Calu3 (cell line): Measurements from ENCODE around the gene NOP9. TPM values are rescaled to one million over a fixed set of nuclear protein-coding genes. Genes with fewer than 3 reads are reported as not detected.

Experiments
- BruUV-seq: library from RNA; stranded (reverse); fragments of 400-500 nt; replicated peaks from 2 replicates; lab custom pipeline; 2021; lab: Mats Ljungman, UMichigan
- CTCF ChIA-PET: fragments of 300-600 bp; sonication (Branson Sonifier 250); formaldehyde crosslinking; loops from one replicate; lab custom pipeline; 2022; ENCODE audit warnings: antibody characterized with exemption; lab: Charles Lee
- DNase-seq: peaks from one replicate; pipeline ENCODE4 v3.0.0; 2022
- H3K27ac Mint-ChIP-seq: one replicate; pipeline ENCODE4 v1.8.0; 2022; ENCODE audit warnings: mixed read lengths; ENCODE audit not compliant: unreplicated experiment
- H3K27me3 Mint-ChIP-seq: one replicate; pipeline ENCODE4 v1.8.0; 2022; ENCODE audit warnings: mixed read lengths; ENCODE audit not compliant: unreplicated experiment
- H3K36me3 Mint-ChIP-seq: one replicate; pipeline ENCODE4 v1.8.0; 2022; ENCODE audit warnings: mild to moderate bottlenecking, moderate library complexity, mixed read lengths; ENCODE audit not compliant: insufficient read depth, unreplicated experiment
- H3K4me1 Mint-ChIP-seq: one replicate; pipeline ENCODE4 v1.8.0; 2022; ENCODE audit warnings: mild to moderate bottlenecking, low read depth, mixed read lengths; ENCODE audit not compliant: unreplicated experiment
- H3K4me3 Mint-ChIP-seq: one replicate; pipeline ENCODE4 v1.8.0; 2022; ENCODE audit warnings: mild to moderate bottlenecking, low read depth, moderate library complexity, mixed read lengths; ENCODE audit not compliant: unreplicated experiment
- H3K9me3 Mint-ChIP-seq: one replicate; pipeline ENCODE4 v1.8.0; 2022; ENCODE audit warnings: low read depth, mixed read lengths; ENCODE audit not compliant: unreplicated experiment
- CTCF ChIP-seq: fragments of 200-600 bp; IDR thresholded peaks from one replicate; pipeline ENCODE4 v1.8.0; 2022; ENCODE audit warnings: antibody characterized with exemption; ENCODE audit not compliant: unreplicated experiment
- intact Hi-C: fragments of 100-400 bp; cut with micrococcal nuclease; formaldehyde crosslinking; loops from one replicate; pipeline ENCODE4 v1.10.0; 2022; ENCODE audit not compliant: unreplicated experiment
- total RNA-seq: library from RNA; stranded (reverse); gene quantifications from 2 replicates; pipeline ENCODE4 v1.2.3, GENCODE V29; 2022

Gene NOP9
- total RNA-seq, 1 experiment from 2014 or later, result 35.9 TPM

GRCh38 chr14:24338843-24339242 lies 39.2 kb downstream of the NOP9 start:
- BruUV-seq, result no TSS peak
- CTCF ChIA-PET, result interaction anchor here (0.8 to 2.1 kb wide), 3 partner anchors 28 to 93 kb away, joined by 3 to 5 read pairs (median 4); partner anchors contain the start of genes CBLN3 and KHNYN
- no peak for TF ChIP-seq CTCF
- H3K27ac Mint-ChIP-seq, result no peak overlapping the region
- H3K4me1 Mint-ChIP-seq, result peaks cover 17% of the 10 kb centered on the region
- intact Hi-C loops, result no loop called here
- no peaks in the 10 kb centered on the region for H3K27me3 Mint-ChIP-seq
- H3K9me3 Mint-ChIP-seq, result no peaks in the 10 kb centered on the region
- H3K36me3 Mint-ChIP-seq, result peaks cover 8% of the 10 kb centered on the region
- no peak for DNase-seq
- peak overlapping the region; percentile 77 for H3K4me3 Mint-ChIP-seq

GRCh38 chr14:24339284-24340151 lies 39.9 kb downstream of the NOP9 start, which contains the start of gene RIPK3:
TSS of gene RIPK3 (minus strand) at chr14:24339991. CDS start at chr14:24339826, 165 bp downstream.
- no peaks in the 10 kb centered on the region for H3K27me3 Mint-ChIP-seq

GRCh38 chr14:24340606-24341005 lies 41.0 kb downstream of the NOP9 start:
- intact Hi-C loops, result no loop called here
- Mint-ChIP-seq H3K9me3 (no peaks in the 10 kb centered on the region), H3K36me3 (peaks cover 8% of the 10 kb centered on the region), H3K4me3 (no peak overlapping the region), H3K27me3 (no peaks in the 10 kb centered on the region), H3K4me1 (peaks cover 8% of the 10 kb centered on the region), H3K27ac (no peak overlapping the region)
- BruUV-seq, result no TSS peak
- TF ChIP-seq CTCF, result no peak
- CTCF ChIA-PET, result interaction anchor here (0.8 to 2.1 kb wide), 3 partner anchors 8 to 91 kb away, joined by 3 to 5 read pairs (median 3); no protein-coding TSS in a partner anchor
- DNase-seq, result no peak

More at GRCh38 chr14:24339284-24340151, 39.9 kb downstream of the NOP9 start, which contains the start of gene RIPK3:
- Mint-ChIP-seq H3K9me3 (no peaks in the 10 kb centered on the region), H3K36me3 (peaks cover 8% of the 10 kb centered on the region), H3K4me1 (peaks cover 17% of the 10 kb centered on the region), H3K4me3 (peak within 1 kb of the TSS; percentile 77), H3K27ac (no peak within 1 kb of the TSS)
- BruUV-seq, result no TSS peak
- no peak for TF ChIP-seq CTCF
- intact Hi-C loops, result no loop called here
- peak; percentile 60 for DNase-seq
- CTCF ChIA-PET, result interaction anchor here (0.8 to 2.1 kb wide), 4 partner anchors 9 to 92 kb away, joined by 3 to 5 read pairs (median 4); partner anchors contain the start of genes CBLN3 and KHNYN

- intact Hi-C loops, result no loop called here
- Mint-ChIP-seq H3K9me3 (no peaks in the 10 kb centered on the region), H3K27me3 (no peaks in the 10 kb centered on the region), H3K4me3 (no peak overlapping the region), H3K27ac (no peak overlapping the region), H3K4me1 (no peaks in the 10 kb centered on the region), H3K36me3 (peaks cover 8% of the 10 kb centered on the region)
- no TSS peak for BruUV-seq
- CTCF ChIA-PET, result no interaction called here
- no peak for TF ChIP-seq CTCF
- DNase-seq, result no peak
These were observed 43.2 kb downstream of the NOP9 start for GRCh38 chr14:24342889-24343288.
